22Rv1 (cell line): ENCODE measurements around the gene NPAS2.

Experiments
- H3K27ac ChIP-seq: fragments of 450-650 bp; 2 replicates; pipeline ENCODE4 v1.5.1; 2017
- ZFX ChIP-seq: fragments of 450-650 bp; IDR thresholded peaks from 2 replicates; pipeline ENCODE4 v1.6.1; 2017; ENCODE audit warnings: antibody characterized with exemption, borderline replicate concordance
- TF ChIP-seq, protein P1 (sequence below): fragments of 450-650 bp; IDR thresholded peaks from 2 replicates; pipeline ENCODE4 v1.5.1; 2017; ENCODE audit warnings: mild to moderate bottlenecking

The NPAS2 gene

DNA sequence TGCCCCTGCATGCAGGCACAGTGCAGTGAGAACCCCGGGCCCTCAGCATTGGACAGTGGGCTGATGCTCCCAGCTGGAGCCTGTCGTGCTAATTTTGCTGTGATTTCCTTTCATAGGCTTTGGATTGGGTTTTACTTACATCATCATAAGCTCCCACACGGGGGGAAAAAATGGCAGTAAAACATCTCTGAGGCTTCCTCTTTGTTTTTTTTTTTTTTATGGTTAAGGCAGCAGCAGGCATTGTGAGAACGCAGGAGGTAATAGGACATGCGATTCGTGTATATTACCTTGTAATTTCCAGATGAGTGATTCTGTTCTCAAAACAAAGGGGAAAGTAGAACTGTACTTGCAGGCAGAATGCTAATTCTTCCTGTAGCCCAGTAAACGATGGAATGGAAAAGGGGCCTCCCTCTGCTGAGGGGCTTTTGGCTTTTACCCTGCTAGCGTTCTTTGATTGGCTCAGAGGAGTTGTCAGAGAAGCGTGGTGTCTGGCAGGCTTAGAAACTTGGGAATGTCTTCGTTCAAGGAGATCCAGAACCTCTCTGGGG, 89.7 kb downstream of the NPAS2 start:
- no peak overlapping the region for H3K27ac ChIP-seq
- TF ChIP-seq, protein P1, sequence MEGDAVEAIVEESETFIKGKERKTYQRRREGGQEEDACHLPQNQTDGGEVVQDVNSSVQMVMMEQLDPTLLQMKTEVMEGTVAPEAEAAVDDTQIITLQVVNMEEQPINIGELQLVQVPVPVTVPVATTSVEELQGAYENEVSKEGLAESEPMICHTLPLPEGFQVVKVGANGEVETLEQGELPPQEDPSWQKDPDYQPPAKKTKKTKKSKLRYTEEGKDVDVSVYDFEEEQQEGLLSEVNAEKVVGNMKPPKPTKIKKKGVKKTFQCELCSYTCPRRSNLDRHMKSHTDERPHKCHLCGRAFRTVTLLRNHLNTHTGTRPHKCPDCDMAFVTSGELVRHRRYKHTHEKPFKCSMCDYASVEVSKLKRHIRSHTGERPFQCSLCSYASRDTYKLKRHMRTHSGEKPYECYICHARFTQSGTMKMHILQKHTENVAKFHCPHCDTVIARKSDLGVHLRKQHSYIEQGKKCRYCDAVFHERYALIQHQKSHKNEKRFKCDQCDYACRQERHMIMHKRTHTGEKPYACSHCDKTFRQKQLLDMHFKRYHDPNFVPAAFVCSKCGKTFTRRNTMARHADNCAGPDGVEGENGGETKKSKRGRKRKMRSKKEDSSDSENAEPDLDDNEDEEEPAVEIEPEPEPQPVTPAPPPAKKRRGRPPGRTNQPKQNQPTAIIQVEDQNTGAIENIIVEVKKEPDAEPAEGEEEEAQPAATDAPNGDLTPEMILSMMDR: no peak
- TF ChIP-seq ZFX: no peak

DNA sequence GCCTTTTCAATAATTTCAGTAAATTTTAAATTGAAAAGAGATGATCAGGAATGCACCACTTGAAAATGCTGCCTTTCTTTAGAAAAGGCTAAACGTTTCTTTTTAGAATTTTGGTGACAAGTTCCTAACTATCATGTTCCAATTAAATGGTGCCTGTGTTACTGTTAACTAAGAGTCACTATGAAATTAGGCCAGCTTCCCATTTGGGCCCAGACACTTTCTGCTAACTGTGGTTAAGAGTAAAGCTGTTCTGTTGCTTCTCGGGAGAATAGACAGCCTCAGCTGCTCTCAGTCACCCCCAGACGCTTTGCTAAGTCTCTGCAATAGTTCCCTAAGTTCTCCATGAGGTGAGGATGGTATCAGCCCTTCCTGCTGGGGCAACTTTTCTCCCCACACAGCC, 90.2 kb downstream of the NPAS2 start:
- H3K27ac ChIP-seq: no peak overlapping the region
- TF ChIP-seq ZFX: no peak
- TF ChIP-seq, protein P1: no peak

DNA sequence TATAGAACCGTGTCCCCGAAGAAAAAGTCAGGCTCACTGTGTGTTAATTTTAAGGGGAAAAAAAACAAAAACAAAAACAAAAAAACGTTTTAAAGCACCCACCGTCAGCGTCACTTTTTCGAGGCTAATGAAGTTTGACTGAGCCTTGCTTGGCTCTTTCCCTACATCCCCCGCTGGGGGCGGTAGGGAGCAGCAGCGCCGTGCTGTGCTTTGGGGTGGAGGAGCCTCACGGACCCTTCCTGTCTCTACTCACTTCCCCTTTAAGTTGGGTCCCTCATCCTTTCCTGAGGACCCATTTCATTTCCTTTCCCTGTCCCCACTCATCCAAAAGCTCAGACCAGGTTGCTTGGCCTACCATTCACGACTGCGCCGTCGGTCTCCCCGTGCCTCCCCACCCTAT, 99.4 kb downstream of the NPAS2 start:
- H3K27ac ChIP-seq: no peak overlapping the region
- TF ChIP-seq, protein P1: peak; percentile 92
- TF ChIP-seq ZFX: no peak

DNA sequence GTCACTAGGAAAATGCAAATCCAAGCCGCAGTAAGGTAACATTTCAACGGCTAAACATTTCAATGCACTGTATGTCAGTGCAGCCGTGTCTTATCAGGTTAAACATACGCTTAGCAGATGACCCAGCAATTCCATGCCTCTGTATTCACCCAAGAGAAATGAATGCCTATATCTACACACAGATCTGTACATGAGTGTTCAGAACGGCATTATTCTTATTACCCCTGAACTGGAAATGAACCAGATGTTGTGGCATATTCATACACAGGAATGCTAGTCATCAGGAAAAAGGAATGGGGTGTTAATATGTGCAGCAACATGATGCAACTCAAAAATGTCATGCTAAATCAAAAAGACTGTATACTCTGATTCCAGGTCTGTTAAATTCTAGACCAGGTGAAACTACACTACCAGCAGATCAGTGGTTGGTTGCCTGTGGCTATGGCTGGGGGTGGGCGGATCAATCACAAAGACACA, 101.8 kb downstream of the NPAS2 start:
- TF ChIP-seq, protein P1: no peak
- TF ChIP-seq ZFX: no peak
- no peak overlapping the region for H3K27ac ChIP-seq

DNA sequence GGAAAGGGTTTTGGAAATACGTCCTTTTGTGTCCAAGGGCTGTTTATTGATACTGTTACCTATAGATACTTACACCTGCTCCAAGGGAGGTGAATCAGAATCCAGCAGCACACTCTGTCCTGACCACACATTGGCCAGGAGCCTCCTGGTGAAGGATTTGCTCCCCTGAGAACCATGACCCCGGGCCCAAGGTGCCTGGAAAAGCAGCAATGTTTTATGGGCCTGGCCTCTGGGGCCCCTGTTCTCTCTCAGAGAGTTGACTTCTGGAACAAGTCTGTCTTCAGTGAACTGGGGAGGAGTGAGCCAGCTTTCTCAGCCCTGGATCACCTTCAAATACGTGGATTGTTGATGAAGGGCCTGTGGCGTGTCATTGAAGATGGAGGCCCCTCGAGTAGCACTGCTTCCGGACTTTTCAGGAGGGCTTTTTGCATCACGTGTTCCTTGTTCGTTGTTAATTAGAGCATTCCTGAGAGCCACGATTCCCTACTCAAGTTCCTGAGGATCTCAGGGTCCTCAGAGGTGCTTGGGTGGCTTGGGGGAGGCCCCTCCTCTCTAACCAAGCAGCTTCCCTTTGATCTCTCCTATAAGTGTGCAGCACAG, 103.6 kb downstream of the NPAS2 start:
- no peak overlapping the region for H3K27ac ChIP-seq

DNA sequence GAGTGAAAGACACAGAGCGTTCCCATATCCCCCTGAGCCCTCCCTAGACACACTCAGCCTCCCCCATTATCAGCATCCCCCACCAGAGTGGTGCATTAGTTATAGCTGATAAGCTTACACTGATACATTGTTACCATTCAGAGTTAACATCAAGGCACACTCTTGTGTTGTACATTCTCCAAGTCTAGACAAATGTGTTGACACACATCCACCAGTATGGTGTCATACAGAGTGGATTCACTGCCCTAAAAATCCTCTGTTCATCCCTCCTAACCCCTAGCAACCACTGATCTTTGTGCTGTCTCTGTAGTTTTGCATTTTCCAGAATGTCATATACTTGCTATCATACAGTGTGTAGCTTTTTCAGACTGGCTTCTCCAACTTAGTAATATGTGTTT, 104.2 kb downstream of the NPAS2 start:
- H3K27ac ChIP-seq: no peak overlapping the region
- no peak for TF ChIP-seq ZFX
- TF ChIP-seq, protein P1: no peak

More for the DNA sequence above, 103.6 kb downstream of the NPAS2 start:
- TF ChIP-seq, protein P1: no peak
- no peak for TF ChIP-seq ZFX

DNA sequence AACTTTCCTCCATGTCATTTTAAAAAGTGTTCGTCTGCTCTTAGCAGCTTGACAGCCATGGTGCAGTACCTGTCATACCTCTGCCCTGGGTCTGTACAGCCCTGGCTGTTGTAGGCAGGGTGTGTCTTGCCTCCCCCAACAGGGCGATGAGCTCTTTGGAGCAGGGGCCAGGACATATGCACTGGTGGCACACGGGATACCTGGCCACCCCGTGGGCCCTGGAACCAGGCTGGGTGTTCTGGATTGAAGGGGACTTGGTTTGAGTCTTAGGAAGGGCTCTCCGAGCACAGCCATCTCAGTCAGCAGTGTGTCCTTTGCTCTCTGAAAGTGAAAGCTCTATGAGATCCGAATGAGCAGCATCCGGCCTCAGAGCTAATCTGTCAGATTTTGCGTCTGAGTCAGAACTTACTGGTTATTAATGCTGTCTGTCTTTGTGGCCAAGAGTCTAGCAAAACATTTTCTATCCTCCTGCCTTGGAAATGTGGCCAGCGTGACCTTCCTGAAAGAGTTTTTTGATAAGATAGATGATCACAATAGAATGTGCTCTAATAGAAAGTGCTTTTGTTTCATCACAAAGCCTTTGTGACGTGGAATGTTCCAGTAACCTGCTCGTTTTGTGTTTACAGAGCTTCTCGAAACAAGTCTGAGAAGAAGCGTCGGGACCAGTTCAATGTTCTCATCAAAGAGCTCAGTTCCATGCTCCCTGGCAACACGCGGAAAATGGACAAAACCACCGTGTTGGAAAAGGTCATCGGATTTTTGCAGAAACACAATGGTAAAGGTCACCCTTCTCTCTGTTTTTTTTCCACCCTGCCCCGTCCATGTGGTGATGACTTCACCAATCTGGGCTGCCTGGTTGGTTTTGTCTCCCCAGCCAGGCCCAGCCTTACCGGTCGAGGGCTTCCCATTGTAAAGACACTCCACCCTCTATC, 104.8 kb downstream of the NPAS2 start:
- TF ChIP-seq, protein P1: no peak
- no peak for TF ChIP-seq ZFX
- H3K27ac ChIP-seq: no peak overlapping the region
